ENCODE measurements around the gene FTO. TPM values are rescaled to one million over a fixed set of nuclear protein-coding genes. Genes with fewer than 3 reads are reported as not detected.

Gene FTO
- total RNA-seq, 4 donors from 2014 or later = 29.0 to 64.1 (median 48.1) TPM

DNA sequence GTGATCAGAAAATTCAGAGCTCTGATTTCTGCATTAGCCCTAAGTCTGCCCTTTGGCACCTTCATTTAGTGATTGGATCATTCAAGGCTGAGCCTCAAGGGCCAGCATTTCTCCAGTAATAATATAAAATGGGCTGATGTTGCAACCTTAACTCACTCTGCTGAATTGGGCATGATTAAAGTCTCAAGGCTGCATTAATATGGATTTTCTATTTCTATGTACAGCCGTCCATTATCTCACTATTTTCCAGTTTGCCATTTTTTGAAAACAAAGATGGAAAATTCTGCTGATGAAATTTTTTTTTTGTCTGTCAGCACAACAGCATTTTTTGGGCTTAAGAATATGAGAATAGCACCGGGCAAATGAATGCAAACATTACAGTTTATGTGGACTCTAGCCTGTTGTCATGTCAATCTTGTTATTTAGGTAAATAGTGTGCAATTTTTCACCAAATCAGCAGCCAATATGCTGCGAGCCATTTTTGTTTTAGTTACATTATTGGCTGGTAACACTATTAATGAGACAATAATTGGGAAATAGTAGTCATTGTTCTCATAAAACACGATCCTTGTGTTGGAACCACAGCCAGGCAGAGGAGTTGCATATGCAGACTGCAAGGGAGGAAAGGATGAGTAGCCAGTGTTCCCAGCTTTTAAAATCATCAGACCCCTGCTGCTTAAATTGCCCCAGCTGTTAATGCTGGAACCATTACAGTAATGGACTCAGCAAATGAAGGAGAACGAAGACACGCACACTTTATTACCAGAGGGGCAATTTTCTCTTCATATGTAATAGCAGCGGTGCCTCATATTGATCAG, 10.5 kb downstream of the FTO start:
- DNase-seq = no peak
- TF ChIP-seq POLR2A (IDR thresholded peaks at IDR 0.05) = no peak
- TF ChIP-seq, protein P1, sequence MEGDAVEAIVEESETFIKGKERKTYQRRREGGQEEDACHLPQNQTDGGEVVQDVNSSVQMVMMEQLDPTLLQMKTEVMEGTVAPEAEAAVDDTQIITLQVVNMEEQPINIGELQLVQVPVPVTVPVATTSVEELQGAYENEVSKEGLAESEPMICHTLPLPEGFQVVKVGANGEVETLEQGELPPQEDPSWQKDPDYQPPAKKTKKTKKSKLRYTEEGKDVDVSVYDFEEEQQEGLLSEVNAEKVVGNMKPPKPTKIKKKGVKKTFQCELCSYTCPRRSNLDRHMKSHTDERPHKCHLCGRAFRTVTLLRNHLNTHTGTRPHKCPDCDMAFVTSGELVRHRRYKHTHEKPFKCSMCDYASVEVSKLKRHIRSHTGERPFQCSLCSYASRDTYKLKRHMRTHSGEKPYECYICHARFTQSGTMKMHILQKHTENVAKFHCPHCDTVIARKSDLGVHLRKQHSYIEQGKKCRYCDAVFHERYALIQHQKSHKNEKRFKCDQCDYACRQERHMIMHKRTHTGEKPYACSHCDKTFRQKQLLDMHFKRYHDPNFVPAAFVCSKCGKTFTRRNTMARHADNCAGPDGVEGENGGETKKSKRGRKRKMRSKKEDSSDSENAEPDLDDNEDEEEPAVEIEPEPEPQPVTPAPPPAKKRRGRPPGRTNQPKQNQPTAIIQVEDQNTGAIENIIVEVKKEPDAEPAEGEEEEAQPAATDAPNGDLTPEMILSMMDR (IDR thresholded peaks at IDR 0.05) = no peak
- 62% methylated on average over 7 of the region's 7 CpGs for WGBS, 2 donors
- H3K27me3 ChIP-seq = no peaks in the 10 kb centered on the region
- intact Hi-C loops (cut with DNase I) = no loop called here
- H3K4me3 ChIP-seq = no peak overlapping the region
- peak overlapping the region in 3 of 4 donors; percentile 1 to 16 (median 3) for H3K27ac ChIP-seq
- H3K36me3 ChIP-seq = no peaks in the 10 kb centered on the region
- H3K4me1 ChIP-seq = peaks cover 0 to 36% (median 0%) of the 10 kb centered on the region in 3 donors
- H3K9me3 ChIP-seq = no peaks in the 10 kb centered on the region

DNA sequence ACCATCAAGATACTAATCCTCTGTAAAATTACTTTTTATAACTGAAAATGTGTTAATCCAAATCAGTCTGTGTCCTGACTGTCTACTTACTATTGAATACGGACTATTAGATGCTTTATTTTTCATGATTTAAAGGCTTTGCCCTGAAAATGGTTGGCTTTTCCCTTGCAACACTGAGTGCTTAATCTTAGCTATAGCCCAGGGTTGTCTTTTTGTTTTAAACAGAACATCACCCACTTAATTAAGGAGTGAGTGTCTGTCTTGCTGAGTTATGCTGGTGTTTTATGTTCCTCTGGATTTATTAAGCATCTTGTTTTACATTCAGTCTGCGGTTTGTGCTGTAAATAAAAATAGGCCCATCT, 11.0 kb downstream of the FTO start:
- no peaks in the 10 kb centered on the region for H3K9me3 ChIP-seq
- TF ChIP-seq POLR2A (IDR thresholded peaks at IDR 0.05) = no peak
- TF ChIP-seq, protein P1 (IDR thresholded peaks at IDR 0.05) = no peak
- H3K27me3 ChIP-seq = no peaks in the 10 kb centered on the region
- H3K4me1 ChIP-seq = peaks cover 0 to 36% (median 0%) of the 10 kb centered on the region in 3 donors
- 79 to 84% methylated on average over 2 of the region's 2 CpGs for WGBS, 2 donors
- intact Hi-C loops (cut with DNase I) = no loop called here
- no peak overlapping the region for H3K4me3 ChIP-seq
- H3K27ac ChIP-seq = peak overlapping the region in 2 of 4 donors; percentile 3 to 16
- H3K36me3 ChIP-seq = no peaks in the 10 kb centered on the region
- DNase-seq = no peak

DNA sequence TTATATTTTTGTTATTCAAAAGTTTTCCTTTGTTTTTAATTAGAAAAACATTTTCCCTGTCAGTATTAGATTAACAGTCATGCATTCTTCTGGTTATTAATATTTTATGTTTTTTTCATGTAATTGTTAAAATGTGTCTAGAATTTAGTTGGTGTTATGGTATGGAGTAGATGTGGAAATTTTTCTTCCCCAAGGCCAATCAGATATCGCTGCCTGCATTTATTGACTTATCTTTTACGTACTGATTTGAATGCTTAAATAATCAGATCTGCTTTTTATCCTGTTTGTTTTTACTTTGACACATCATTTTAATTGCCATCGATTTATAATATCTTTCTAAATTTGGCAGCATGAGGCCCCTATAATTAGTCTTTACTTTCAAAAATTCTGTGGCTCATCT, 13.6 kb downstream of the FTO start:
- Histone ChIP-seq H3K36me3 (no peaks in the 10 kb centered on the region), H3K27me3 (no peaks in the 10 kb centered on the region), H3K4me3 (no peak overlapping the region), H3K27ac (no peak overlapping the region), H3K9me3 (no peaks in the 10 kb centered on the region), H3K4me1 (peaks cover 0 to 32% (median 0%) of the 10 kb centered on the region in 3 donors)
- intact Hi-C loops (cut with DNase I) = no loop called here
- 85 to 87% methylated on average over 3 of the region's 3 CpGs for WGBS, 2 donors
- DNase-seq = no peak
- TF ChIP-seq, protein P1 (IDR thresholded peaks at IDR 0.05) = no peak
- no peak for TF ChIP-seq POLR2A (IDR thresholded peaks at IDR 0.05)

DNA sequence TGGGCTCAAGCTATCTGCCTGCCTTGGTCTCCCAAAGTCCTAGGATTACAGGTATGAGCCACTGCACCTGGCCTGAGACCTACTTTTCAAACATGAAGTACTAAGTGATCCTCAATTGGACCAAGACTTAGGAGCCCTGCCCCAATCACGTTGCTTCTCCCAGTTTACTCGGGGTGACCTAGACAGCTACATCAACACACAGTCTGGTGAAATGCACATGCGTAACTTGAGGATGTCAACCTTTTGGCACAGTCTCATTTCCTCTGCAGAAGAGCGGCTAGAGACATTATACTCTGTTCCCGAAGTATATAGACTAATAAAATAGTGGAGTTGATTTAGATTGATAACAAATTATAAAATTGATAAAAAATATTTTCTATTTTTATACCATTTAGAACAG, 17.1 kb downstream of the FTO start:
- Histone ChIP-seq H3K4me1 (peaks cover 0 to 2% (median 0%) of the 10 kb centered on the region in 3 donors), H3K9me3 (no peaks in the 10 kb centered on the region), H3K27ac (no peak overlapping the region), H3K36me3 (no peaks in the 10 kb centered on the region), H3K27me3 (no peaks in the 10 kb centered on the region), H3K4me3 (no peak overlapping the region)
- 86 to 88% methylated on average over 5 of the region's 5 CpGs for WGBS, 2 donors
- no peak for DNase-seq
- TF ChIP-seq, protein P1 (IDR thresholded peaks at IDR 0.05) = no peak
- no peak for TF ChIP-seq POLR2A (IDR thresholded peaks at IDR 0.05)
- intact Hi-C loops (cut with DNase I) = no loop called here

DNA sequence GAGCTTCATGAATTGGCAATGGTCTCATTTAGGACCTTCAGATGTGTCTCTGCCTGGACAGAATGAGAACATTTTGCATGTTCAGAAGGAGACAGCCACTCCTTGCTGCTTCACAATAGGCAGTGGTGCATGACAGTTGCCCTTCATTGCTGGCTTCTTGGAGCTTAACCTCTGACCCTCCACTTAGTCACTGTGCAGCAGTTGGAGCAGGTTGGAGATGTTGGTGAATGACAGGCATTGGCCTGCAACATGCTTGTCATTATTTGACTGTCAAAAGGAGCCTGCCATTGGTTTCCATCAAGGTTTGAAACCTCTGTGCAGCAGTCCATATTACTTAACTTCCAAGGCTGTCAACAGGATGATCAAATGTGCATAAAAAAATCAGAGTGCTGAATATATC, 22.7 kb downstream of the FTO start:
- H3K27me3 ChIP-seq = no peaks in the 10 kb centered on the region
- no peak overlapping the region for H3K27ac ChIP-seq
- no peak overlapping the region for H3K4me3 ChIP-seq
- DNase-seq = no peak
- no peaks in the 10 kb centered on the region for H3K9me3 ChIP-seq
- TF ChIP-seq, protein P1 (IDR thresholded peaks at IDR 0.05) = no peak
- TF ChIP-seq POLR2A (IDR thresholded peaks at IDR 0.05) = no peak
- H3K4me1 ChIP-seq = peaks cover 0 to 12% (median 6%) of the 10 kb centered on the region in 3 donors
- intact Hi-C loops (cut with DNase I) = no loop called here
- H3K36me3 ChIP-seq = no peaks in the 10 kb centered on the region

Data from esophagus squamous epithelium (tissue), 5 donors.